Omental fat pad (tissue), 4 donors: Measurements from ENCODE around the gene FHOD3. TPM values are rescaled to one million over a fixed set of nuclear protein-coding genes. Genes with fewer than 3 reads are reported as not detected.

ENCODE experiments used
- ATAC-seq: fragments of 150-250 bp; one replicate; pipeline ENCODE4 v1.9.1; 2016; ENCODE audit warnings: mild to moderate bottlenecking, moderate library complexity; ENCODE audit not compliant: low FRiP score
- DNase-seq: peaks from one replicate; pipeline ENCODE4 v3.0.0-alpha.2; 2019; ENCODE audit warnings: low spot score
- CTCF ChIP-seq, 3 donors: fragments of 450-650 bp; IDR thresholded peaks; one replicate each; pipeline ENCODE4 v1.5.1; 2016 to 2017; ENCODE audit warnings: antibody characterized with exemption in 3 of 3, mild to moderate bottlenecking in 3 of 3, moderate library complexity in 2 of 3
- total RNA-seq, 4 donors: library from RNA; depleted of rRNA; stranded (reverse); fragments of >200 nt; gene quantifications; one replicate each; pipeline ENCODE4 v1.1.0, GENCODE V29; 2016

FHOD3 gene
- total RNA-seq, 4 donors from 2014 or later = 0.96 to 3.8 (median 2.3) TPM

GRCh38 chr18:36608107-36608506 lies 310.6 kb downstream of the FHOD3 start:
- no peak for TF ChIP-seq CTCF (IDR thresholded peaks at IDR 0.05)

GRCh38 chr18:36610258-36610657 lies 312.7 kb downstream of the FHOD3 start:
- no peak for ATAC-seq
- TF ChIP-seq CTCF (IDR thresholded peaks at IDR 0.05) = no peak

More at GRCh38 chr18:36608107-36608506, 310.6 kb downstream of the FHOD3 start:
- ATAC-seq = no peak
- no peak for DNase-seq

GRCh38 chr18:36610661-36611060 lies 313.1 kb downstream of the FHOD3 start:
- DNase-seq (no peak), ATAC-seq (no peak)
- no peak for TF ChIP-seq CTCF (IDR thresholded peaks at IDR 0.05)

More at GRCh38 chr18:36610258-36610657, 312.7 kb downstream of the FHOD3 start:
- DNase-seq = no peak

- ATAC-seq = no peak
- no peak for DNase-seq
- no peak for TF ChIP-seq CTCF (IDR thresholded peaks at IDR 0.05)
These were observed 315.6 kb downstream of the FHOD3 start for GRCh38 chr18:36613069-36613468.

GRCh38 chr18:36613810-36614209 lies 316.3 kb downstream of the FHOD3 start:
- no peak for DNase-seq
- ATAC-seq = no peak

GRCh38 chr18:36620788-36621187 lies 323.3 kb downstream of the FHOD3 start:
- DNase-seq (no peak), ATAC-seq (no peak)
- TF ChIP-seq CTCF (IDR thresholded peaks at IDR 0.05) = no peak

More at GRCh38 chr18:36613810-36614209, 316.3 kb downstream of the FHOD3 start:
- no peak for TF ChIP-seq CTCF (IDR thresholded peaks at IDR 0.05)

- no peak for ATAC-seq
- no peak for DNase-seq
These were observed 325.1 kb downstream of the FHOD3 start for GRCh38 chr18:36622610-36623009.

More at GRCh38 chr18:36622610-36623009, 325.1 kb downstream of the FHOD3 start:
- TF ChIP-seq CTCF (IDR thresholded peaks at IDR 0.05) = no peak
